Panc1 (cell line): ENCODE measurements around the gene KLF12.

Source experiments
- SIN3A ChIP-seq: IDR thresholded peaks from 2 replicates; pipeline ENCODE4 v1.6.1; 2012; ENCODE audit warnings: low read depth, mild to moderate bottlenecking, low read length, moderate library complexity, borderline replicate concordance; ENCODE audit not compliant: insufficient read depth
- TCF7L2 ChIP-seq: IDR thresholded peaks from 2 replicates; pipeline ENCODE4 v1.6.1; 2011; ENCODE audit warnings: mild to moderate bottlenecking, low read depth, low read length, inconsistent platforms
- TF ChIP-seq, protein P1 (sequence below), 2 experiments: IDR thresholded peaks; 2 replicates each; pipeline ENCODE4 v1.6.1; 2011 to 2012; ENCODE audit warnings: low read depth in 2 of 2, control low read depth in 1 of 2, low read length in 1 of 2, mild to moderate bottlenecking in 1 of 2, moderate library complexity in 1 of 2; ENCODE audit not compliant: insufficient read depth in 1 of 2
- TF ChIP-seq, protein P2 (sequence below): fragments of 450-650 bp; IDR thresholded peaks from 2 replicates; pipeline ENCODE4 v1.5.1; 2017; ENCODE audit warnings: mild to moderate bottlenecking

DNA sequence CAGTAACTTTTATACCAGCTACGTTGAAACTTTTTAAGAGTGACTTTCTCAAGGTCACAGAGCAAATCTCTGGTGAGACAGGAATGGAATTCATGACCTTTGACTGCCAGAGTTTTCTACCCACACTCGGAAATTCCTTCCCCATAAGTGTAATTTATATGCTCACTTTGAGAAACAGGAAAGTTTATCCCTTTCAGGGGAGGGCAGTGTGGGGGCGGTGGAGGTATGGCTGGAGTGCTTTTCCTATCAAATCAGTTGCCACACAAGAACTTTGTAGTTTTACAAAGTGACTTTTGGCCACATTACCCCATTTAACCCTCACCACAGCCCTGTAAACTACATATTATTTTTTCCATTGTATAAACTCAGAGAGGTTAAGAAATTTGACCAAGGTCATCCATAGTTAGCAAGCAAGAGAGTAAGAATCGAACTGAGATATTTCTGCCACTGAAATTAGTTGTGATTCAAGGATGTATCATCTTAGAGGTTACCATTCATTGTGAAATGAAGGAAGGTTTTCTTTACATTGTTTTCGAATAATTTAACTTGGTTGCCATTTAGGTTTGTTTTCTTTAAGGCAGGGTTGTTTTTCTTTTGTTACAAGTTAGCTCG is 5.9 kb downstream of the KLF12 start:
- TF ChIP-seq, protein P1, sequence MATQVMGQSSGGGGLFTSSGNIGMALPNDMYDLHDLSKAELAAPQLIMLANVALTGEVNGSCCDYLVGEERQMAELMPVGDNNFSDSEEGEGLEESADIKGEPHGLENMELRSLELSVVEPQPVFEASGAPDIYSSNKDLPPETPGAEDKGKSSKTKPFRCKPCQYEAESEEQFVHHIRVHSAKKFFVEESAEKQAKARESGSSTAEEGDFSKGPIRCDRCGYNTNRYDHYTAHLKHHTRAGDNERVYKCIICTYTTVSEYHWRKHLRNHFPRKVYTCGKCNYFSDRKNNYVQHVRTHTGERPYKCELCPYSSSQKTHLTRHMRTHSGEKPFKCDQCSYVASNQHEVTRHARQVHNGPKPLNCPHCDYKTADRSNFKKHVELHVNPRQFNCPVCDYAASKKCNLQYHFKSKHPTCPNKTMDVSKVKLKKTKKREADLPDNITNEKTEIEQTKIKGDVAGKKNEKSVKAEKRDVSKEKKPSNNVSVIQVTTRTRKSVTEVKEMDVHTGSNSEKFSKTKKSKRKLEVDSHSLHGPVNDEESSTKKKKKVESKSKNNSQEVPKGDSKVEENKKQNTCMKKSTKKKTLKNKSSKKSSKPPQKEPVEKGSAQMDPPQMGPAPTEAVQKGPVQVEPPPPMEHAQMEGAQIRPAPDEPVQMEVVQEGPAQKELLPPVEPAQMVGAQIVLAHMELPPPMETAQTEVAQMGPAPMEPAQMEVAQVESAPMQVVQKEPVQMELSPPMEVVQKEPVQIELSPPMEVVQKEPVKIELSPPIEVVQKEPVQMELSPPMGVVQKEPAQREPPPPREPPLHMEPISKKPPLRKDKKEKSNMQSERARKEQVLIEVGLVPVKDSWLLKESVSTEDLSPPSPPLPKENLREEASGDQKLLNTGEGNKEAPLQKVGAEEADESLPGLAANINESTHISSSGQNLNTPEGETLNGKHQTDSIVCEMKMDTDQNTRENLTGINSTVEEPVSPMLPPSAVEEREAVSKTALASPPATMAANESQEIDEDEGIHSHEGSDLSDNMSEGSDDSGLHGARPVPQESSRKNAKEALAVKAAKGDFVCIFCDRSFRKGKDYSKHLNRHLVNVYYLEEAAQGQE (IDR thresholded peaks at IDR 0.05; ENCODE audit: insufficient read depth in 1 of 2, low read depth in 2 of 2, low read length in 1 of 2) = no peak
- TF ChIP-seq SIN3A (no peak), TCF7L2 (no peak)
- TF ChIP-seq, protein P2, sequence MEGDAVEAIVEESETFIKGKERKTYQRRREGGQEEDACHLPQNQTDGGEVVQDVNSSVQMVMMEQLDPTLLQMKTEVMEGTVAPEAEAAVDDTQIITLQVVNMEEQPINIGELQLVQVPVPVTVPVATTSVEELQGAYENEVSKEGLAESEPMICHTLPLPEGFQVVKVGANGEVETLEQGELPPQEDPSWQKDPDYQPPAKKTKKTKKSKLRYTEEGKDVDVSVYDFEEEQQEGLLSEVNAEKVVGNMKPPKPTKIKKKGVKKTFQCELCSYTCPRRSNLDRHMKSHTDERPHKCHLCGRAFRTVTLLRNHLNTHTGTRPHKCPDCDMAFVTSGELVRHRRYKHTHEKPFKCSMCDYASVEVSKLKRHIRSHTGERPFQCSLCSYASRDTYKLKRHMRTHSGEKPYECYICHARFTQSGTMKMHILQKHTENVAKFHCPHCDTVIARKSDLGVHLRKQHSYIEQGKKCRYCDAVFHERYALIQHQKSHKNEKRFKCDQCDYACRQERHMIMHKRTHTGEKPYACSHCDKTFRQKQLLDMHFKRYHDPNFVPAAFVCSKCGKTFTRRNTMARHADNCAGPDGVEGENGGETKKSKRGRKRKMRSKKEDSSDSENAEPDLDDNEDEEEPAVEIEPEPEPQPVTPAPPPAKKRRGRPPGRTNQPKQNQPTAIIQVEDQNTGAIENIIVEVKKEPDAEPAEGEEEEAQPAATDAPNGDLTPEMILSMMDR = no peak
